Measurements from ENCODE around the gene AGR2.

DNA sequence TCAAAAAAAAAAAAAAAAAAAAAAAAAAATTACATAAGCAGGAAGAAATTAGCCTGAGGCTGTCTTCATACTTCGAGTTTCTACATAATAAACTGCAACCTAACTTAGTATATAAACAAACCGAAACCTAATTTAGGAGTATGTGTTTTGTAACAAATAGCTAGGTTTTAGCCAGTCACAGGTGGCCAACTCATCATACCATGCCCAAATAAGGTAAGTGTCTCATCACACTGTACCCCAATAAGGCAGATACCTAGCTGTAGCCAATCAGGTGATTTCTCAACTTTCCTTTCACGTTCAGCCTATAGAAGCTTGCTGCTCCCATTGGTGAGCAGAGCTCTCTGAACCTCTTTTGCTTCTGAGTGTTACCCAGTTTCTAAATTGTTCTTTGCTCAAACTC is 13.9 kb upstream of the AGR2 start:
- TF ChIP-seq POLR2A (IDR thresholded peaks at IDR 0.05) (no peak), CTCF (IDR thresholded peaks at IDR 0.05) (no peak)

All from tibial nerve (tissue), 3 donors.